ENCODE data around the gene ZNRF4.

ZNRF4 gene

GRCh38 chr19:5443723-5444122, 11.5 kb upstream of the ZNRF4 start:
- DNase-seq (ENCODE audit: low read depth) = no peak

- no peak for DNase-seq (ENCODE audit: low read depth)
Measured at GRCh38 chr19:5444431-5444830, 10.8 kb upstream of the ZNRF4 start.

- no peak for DNase-seq (ENCODE audit: low read depth)
Measured at GRCh38 chr19:5445071-5445470, 10.1 kb upstream of the ZNRF4 start.

GRCh38 chr19:5445561-5446055, 9.6 kb upstream of the ZNRF4 start:
- no peak for DNase-seq (ENCODE audit: low read depth)

- no peak for DNase-seq (ENCODE audit: low read depth)
Measured at GRCh38 chr19:5447700-5448311, 7.4 kb upstream of the ZNRF4 start.

GRCh38 chr19:5448374-5448773, 6.8 kb upstream of the ZNRF4 start:
- no peak for DNase-seq (ENCODE audit: low read depth)

GRCh38 chr19:5450482-5451126, 4.6 kb upstream of the ZNRF4 start:
- no peak for DNase-seq (ENCODE audit: low read depth)

- DNase-seq (ENCODE audit: low read depth) = no peak
Measured at GRCh38 chr19:5451494-5451893, 3.7 kb upstream of the ZNRF4 start.

- no peak for DNase-seq (ENCODE audit: low read depth)
Measured at GRCh38 chr19:5452594-5453565, 2.3 kb upstream of the ZNRF4 start.

GRCh38 chr19:5454743-5455142, 474 bp upstream of the ZNRF4 start:
- DNase-seq (ENCODE audit: low read depth) = no peak

- no peak for DNase-seq (ENCODE audit: low read depth)
Measured at GRCh38 chr19:5456130-5456840, 1.1 kb downstream of the ZNRF4 start.

GRCh38 chr19:5456841-5457200, 1.6 kb downstream of the ZNRF4 start:
- no peak for DNase-seq (ENCODE audit: low read depth)

GRCh38 chr19:5457709-5458108, 2.5 kb downstream of the ZNRF4 start:
- DNase-seq (ENCODE audit: low read depth) = no peak

- DNase-seq (ENCODE audit: low read depth) = no peak
Measured at GRCh38 chr19:5458420-5458819, 3.2 kb downstream of the ZNRF4 start.

- DNase-seq (ENCODE audit: low read depth) = no peak
Measured at GRCh38 chr19:5459360-5459759, 4.1 kb downstream of the ZNRF4 start.

GRCh38 chr19:5460748-5461147, 5.5 kb downstream of the ZNRF4 start:
- no peak for DNase-seq (ENCODE audit: low read depth)

- no peak for DNase-seq (ENCODE audit: low read depth)
Measured at GRCh38 chr19:5463959-5464358, 8.7 kb downstream of the ZNRF4 start.

GRCh38 chr19:5466072-5466471, 10.9 kb downstream of the ZNRF4 start:
- DNase-seq (ENCODE audit: low read depth) = no peak

GRCh38 chr19:5466814-5467291, 11.6 kb downstream of the ZNRF4 start:
- no peak for DNase-seq (ENCODE audit: low read depth)

GRCh38 chr19:5470264-5470671, 15.1 kb downstream of the ZNRF4 start:
- no peak for DNase-seq (ENCODE audit: low read depth)

GRCh38 chr19:5472286-5472685, 17.1 kb downstream of the ZNRF4 start:
- no peak for DNase-seq (ENCODE audit: low read depth)

GRCh38 chr19:5473646-5474045, 18.4 kb downstream of the ZNRF4 start:
- no peak for DNase-seq (ENCODE audit: low read depth)
